ENCODE data around the gene ERC1.

Gene ERC1

GRCh38 chr12:1529862-1530591 is 539.0 kb downstream of the ERC1 start:
- no peak for DNase-seq (ENCODE audit: low read depth in 3 of 3, low spot score in 1 of 3)

- DNase-seq (ENCODE audit: low read depth in 3 of 3, low spot score in 1 of 3): no peak
Measured at GRCh38 chr12:1530592-1531152, 539.6 kb downstream of the ERC1 start.

GRCh38 chr12:1531153-1531653 is 540.2 kb downstream of the ERC1 start:
- DNase-seq (ENCODE audit: low read depth in 3 of 3, low spot score in 1 of 3): no peak

- DNase-seq (ENCODE audit: low read depth in 3 of 3, low spot score in 1 of 3): no peak
Measured at GRCh38 chr12:1531654-1532374, 540.8 kb downstream of the ERC1 start.

GRCh38 chr12:1532375-1533165 is 541.5 kb downstream of the ERC1 start:
- no peak for DNase-seq (ENCODE audit: low read depth in 3 of 3, low spot score in 1 of 3)

- DNase-seq (ENCODE audit: low read depth in 3 of 3, low spot score in 1 of 3): no peak
Measured at GRCh38 chr12:1533205-1533601, 542.2 kb downstream of the ERC1 start.

GRCh38 chr12:1533602-1534304 is 542.7 kb downstream of the ERC1 start:
- no peak for DNase-seq (ENCODE audit: low read depth in 3 of 3, low spot score in 1 of 3)

GRCh38 chr12:1534748-1535147 is 543.7 kb downstream of the ERC1 start:
- no peak for DNase-seq (ENCODE audit: low read depth in 3 of 3, low spot score in 1 of 3)

- DNase-seq (ENCODE audit: low read depth in 3 of 3, low spot score in 1 of 3): no peak
Measured at GRCh38 chr12:1536817-1537216, 545.8 kb downstream of the ERC1 start.

- DNase-seq (ENCODE audit: low read depth in 3 of 3, low spot score in 1 of 3): no peak
Measured at GRCh38 chr12:1539135-1539534, 548.1 kb downstream of the ERC1 start.

GRCh38 chr12:1540690-1541089 is 549.7 kb downstream of the ERC1 start:
- DNase-seq (ENCODE audit: low read depth in 3 of 3, low spot score in 1 of 3): no peak

- no peak for DNase-seq (ENCODE audit: low read depth in 3 of 3, low spot score in 1 of 3)
Measured at GRCh38 chr12:1542599-1542998, 551.6 kb downstream of the ERC1 start.

- no peak for DNase-seq (ENCODE audit: low read depth in 3 of 3, low spot score in 1 of 3)
Measured at GRCh38 chr12:1544996-1545700, 554.1 kb downstream of the ERC1 start.
